Activated T-cell treated with anti-CD3 and anti-CD28 coated beads for 1 hour (primary cell): Measurements from ENCODE around the gene NFKBIB.

Source experiments
- DNase-seq: peaks from one replicate; pipeline ENCODE4 v3.0.0-alpha.2; 2020; ENCODE audit warnings: low read depth

Gene NFKBIB

DNA sequence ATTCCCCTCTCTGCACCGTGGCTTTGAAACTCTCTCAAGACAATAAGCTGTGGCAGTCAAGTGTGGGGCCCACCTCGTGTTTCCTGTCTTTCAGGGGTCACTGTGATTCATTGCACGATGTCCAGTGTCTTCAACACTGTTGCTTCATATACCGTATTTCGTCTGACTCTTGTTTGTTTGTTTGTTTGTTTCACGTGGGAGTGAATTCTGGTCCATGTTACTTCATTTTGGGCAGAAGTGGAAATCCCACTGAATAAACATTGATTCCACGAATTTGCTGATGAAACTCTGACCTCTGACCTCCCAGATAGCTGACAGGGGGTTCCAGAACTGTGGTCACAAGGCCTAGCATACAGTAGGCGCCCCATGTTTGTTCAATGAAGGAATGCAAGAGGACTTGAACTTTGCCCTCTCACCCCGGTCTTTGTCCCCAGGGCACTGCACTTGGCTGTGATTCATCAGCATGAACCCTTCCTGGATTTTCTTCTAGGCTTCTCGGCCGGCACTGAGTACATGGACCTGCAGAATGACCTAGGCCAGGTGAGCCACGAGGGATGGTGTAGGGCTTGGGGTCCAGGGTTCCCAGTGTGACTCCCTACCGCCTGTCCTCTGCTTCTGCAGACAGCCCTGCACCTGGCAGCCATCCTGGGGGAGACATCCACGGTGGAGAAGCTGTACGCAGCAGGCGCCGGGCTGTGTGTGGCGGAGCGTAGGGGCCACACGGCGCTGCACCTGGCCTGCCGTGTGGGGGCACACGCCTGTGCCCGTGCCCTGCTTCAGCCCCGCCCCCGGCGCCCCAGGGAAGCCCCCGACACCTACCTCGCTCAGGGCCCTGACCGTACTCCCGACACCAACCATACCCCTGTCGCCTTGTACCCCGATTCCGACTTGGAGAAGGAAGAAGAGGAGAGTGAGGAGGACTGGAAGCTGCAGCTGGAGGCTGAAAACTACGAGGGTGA, 5.1 kb downstream of the NFKBIB start:
- DNase-seq = no peak

DNA sequence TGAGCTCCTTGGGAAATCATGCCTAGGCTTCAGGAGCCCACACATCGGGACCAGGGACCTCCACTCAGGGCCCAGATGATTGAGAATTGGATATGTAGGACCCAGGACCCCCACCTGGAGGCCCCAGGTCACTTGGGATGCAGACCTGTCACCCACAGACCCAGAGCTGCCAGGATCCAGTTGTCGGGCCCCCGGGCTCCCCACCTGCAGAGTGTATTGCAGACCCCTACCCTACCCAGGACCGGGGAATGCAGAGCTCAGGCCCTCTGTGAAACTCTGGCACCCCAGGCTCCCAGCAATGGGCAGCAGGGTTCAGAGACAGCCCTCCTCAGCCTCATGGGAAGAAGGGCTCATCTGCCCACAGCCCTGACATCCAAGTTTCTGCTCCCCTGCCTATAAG, 5.9 kb downstream of the NFKBIB start:
- no peak for DNase-seq

DNA sequence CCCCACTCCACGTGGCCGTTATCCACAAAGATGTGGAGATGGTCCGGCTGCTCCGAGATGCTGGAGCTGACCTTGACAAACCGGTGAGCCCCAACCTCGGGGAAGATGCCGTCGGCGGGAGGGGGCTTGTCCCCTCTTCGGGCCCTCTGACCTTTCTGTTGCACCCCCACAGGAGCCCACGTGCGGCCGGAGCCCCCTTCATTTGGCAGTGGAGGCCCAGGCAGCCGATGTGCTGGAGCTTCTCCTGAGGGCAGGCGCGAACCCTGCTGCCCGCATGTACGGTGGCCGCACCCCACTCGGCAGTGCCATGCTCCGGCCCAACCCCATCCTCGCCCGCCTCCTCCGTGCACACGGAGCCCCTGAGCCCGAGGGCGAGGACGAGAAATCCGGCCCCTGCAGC, 7.5 kb downstream of the NFKBIB start:
- no peak for DNase-seq

DNA sequence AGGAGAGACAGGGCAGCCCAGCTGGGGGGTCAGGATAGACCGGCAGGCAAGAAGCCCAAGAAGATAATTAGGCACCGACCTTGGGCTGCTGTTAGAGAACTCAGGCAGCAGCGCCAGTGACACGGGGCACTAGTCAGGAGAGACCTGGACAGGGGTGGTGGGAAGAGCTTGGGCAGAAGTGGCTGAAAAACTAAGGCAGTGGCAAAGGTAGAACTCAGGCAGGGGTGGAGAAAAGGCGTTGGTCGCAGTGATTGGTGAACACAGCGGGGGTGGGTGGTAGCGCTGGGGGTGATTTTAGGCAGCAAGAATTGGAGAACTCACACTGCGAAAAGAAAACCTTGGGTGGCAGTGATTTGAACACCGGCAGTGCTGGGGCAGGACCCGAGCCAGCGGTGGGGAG, 7.9 kb downstream of the NFKBIB start:
- DNase-seq = no peak

DNA sequence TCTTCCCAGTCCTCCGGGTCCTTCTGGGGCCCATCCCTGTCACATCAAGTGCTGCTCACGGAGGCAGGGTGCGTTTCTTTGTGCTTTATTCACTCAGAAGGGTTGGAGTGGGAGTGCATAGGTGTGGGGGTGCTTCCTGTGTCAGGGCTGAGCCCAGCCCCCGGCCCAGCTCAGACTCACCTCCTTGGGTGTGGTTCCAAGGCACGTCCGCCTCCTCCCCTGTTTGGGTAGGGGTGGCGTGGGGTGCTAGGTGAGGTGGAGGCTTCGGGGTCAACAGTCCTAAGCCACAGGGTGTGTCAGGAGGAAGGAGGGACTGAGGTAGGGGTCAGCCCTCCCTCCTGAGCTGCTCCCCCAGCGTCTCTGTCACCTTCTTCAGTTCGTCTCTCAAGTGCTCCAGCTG, 9.1 kb downstream of the NFKBIB start:
- no peak for DNase-seq

DNA sequence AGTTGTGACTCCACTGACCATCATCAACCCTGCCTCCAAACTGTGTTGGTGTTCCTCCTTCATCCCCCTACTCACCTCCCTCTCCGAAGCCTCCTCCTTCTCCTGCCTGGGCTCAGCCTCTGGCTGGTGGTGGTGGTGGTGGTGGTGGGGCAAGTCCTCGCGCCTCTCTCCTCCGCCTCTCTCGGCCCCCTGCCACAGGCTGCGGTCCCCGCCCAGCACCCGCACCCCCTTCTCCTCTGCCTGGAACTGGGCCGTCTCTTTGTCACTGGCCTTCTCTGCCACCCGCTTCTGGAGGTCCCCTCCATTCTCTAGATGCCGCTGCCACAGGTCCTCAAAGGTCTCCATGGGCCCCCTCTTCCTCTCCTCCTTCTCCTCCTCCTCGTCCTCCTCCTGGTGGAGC, 10.7 kb downstream of the NFKBIB start:
- DNase-seq = no peak

DNA sequence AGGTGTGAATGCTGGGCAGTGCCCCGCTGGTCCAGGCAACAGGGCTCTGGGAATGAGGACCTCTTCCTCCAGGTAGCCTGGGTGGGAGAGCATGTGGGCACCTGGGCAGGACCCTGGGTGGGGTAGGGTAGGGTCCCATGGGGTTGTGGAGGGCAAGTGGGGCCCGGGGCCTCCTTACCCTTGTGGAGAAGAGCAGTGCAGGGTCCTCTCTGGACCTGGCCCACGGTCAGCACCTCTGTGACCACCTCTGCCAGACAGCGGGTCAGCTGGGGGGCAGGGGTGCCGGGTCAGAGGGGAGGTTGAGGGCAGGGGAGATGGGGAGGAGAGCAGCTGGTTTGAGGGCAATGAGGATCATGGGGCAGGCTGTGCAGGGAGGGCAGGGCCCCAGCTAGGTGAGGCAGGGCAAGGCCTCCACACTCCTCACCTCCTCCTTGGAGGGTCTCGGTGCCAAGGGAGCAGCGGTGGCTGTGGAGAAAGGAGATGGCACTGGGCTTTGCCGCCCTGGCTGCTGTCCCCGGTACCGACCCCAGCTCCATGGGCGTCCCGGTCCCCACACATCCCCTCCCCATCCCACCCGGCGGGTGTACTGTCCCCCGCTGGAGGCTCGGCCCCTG, 11.7 kb downstream of the NFKBIB start:
- DNase-seq = no peak

DNA sequence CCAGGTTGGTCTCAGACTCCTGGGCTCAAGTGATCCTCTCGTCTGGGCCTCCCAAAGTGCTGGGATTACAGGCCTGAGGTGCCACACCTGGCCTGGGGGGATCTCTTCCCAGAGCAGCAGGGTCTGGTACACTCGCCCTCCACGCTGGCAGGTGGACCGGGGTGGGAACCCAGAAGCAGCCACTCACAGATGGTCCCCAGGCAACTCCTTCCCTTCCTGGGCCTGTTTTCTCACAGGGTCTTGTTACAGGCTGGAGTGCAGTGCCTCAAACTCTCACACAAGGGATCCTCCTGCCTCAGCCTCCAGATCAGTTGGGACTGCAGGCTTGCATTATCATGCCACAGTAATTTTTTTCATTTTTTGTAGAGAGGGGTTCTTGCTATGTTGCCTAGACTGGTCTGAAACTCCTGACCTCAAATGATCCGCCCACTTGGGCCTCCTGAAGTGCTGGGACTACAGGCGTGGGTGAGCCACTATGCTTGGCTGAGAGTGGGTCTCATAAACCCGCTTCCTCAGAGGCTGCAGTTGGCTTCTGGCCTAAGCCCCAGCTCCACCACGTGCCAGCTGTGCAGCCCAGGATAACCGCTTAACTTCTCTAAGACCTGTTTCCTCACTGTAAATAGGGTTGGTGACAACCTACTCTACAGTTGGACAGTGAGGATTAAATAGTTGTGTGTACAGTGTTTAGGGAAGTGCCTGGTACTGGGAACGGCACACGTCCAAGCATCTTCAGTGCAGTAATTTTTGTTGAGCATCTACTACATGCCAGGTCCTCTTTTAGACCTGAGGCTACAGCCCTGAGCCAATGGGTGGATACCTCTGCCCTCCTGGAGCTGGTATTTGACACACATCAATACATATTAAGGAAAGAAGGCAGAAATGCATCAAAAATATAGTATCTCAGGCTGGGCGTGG, 13.1 kb downstream of the NFKBIB start:
- no peak for DNase-seq

DNA sequence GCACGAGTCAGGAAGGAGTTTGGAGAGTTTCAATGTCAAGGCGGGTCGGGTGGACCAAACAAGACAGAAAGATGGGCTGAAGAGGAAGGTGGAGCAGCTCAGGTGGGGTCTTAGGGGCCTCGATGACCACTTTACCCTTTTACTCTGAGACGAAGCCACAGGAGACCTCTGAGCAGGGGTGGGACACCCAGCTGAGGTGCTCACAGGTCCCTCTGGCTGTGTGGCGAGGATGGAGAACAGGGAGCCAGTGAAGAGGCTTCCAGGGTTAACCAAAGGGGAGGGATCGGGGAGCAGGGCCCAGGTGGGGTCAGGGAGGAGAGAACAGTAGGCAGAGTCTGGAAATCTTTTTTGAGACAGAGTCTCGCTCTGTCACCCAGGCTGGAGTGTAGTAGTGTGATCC, 14.2 kb downstream of the NFKBIB start:
- DNase-seq = no peak

DNA sequence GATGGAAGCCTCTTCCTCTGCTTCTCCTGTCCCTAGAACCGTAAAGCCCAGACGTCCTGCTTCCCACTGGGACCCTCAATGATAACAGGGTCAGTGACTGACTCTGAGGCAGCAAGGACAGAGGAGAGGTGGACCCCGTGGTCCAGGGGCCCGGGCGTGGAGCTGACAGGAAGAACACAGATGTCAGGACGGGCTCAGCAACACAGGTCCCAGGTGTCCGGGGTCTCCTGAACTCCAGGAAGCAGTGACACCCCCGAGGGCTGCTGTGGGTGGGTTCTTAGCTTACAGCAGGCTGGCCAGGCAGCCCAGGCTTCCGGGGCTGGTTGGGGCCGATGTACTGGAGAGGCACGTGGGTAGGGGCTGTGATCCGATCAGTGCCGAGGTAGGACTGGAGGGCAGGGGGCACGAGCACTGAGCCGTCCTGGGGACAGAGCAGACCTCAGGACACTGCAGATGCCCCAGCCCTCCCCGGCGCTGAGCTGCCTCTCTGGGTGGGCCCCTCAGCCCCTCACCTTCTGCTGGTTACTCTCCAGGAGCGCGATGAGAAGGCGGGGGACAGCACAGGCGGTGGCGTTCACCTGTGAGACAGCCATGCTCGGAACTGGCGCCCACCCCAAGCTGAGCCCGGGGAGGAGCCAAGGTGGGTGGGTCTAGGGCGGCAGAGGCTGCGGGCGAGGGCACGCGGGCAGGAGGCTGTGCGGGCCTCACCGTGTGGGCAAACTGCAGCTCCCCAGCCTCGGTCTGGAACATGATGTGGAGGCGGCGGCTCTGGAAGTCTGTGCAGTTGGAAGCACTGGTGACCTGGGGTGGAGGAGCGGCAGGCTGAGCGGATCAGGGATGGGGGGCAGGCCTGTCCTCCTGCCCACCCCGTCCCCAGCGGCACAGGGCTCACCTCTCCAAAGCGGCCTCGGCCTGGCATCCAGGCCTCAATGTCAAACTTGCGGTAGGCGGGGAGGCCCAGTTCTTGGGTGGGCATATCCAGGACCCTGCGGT, 15.9 kb downstream of the NFKBIB start:
- DNase-seq = no peak

DNA sequence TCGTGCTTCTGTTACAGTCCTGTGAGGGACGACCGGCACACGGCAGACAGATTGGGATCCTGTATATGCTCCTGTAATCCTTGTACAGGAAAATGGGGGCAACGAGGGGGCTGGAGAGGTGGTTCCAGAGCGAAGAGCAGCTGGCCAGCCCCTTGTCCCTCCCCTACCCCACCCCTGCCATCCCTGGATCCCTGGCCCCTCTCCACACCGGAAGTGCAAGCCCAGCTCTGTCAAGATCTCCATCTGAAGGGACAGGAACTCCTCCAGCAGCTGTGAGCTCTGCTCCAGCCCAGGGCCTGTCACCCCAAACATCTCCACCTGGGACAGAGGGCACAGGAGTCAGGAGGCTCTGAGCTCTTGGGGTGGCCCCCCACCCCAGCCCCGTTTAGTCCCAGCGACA, 17.7 kb downstream of the NFKBIB start:
- DNase-seq = no peak

DNA sequence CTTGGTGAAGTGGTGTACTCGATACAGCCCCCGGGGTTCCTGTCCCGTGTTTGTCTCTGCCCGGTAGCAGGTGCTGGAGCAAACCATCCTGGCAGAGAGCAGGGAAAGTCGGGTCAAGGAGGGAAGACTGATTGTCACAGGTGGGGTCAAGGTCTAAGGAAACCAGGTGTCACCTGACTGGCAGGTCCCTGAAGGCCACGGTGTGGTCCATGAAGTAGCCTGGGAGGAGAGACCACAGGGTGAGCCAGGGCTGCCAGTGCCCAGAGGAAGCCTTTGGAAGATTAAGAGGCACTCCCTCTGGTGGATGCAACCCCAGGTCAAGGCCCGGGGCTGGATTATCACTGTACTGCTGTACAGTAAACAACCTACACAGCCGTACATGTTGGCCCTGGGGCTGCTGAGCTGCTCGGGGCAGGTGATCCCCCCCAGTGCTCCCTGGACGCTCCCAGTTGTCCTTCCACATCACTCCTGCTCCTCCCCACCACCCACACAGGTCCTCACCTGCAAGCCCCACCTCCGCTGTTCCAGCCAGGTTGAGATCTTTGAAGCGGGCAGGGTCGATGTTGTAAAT, 18.2 kb downstream of the NFKBIB start:
- DNase-seq = no peak

DNA sequence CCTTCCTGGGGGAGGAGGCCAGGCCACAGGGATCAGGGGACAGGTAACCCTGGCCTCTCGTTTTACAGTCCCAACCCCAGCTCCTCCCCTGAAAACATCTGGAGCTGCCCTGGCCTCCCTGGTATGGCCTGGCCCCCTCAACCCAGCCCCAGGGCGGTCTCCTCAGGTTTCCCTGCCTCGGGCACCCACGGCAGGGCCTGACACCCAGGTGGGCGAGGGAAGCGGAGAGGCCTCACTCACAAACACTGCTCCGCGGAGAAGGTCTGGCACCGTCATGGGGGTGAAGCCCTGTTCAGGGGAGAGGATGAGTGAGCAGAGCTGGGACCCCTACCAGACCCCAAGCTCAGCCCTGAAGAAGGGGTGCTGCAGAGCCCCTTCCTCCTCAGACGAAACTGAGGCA, 18.8 kb downstream of the NFKBIB start:
- DNase-seq = no peak

DNA sequence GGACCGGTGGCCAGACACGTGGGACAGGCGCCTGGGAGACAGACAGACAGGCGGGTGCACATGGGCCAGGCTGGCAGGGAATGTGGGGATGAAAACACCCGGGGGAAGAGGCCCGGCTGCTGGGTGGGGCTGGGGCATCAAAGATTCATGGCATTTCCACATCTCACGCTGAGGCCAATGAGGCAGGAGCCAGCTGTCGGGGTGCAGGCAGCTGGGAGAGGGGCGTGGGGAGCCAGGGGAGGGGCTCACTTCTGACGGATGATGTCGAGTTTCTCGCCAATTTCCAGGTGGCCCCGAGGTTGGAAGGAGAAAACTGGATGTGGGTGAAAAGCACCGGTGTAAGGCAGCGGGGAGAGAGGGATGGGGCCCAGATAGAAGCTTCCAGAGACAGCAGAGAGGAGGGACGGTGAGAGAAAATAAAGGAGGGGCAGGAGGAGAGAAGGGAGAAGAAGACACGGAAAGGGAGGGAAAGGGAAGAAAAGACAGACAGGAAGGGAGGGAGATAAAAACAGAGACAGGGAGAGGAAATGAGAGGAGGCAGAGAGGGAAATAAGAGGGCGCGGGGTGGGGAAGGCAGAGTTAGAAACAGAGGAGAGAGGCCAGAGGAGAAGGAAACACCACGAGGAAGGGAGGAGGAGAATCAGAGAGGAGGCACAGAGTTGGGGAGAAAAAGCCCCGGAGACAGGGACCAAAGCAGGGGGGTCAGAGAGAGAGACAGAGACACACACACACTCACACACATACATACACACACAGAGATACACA, 20.2 kb downstream of the NFKBIB start:
- DNase-seq = no peak

DNA sequence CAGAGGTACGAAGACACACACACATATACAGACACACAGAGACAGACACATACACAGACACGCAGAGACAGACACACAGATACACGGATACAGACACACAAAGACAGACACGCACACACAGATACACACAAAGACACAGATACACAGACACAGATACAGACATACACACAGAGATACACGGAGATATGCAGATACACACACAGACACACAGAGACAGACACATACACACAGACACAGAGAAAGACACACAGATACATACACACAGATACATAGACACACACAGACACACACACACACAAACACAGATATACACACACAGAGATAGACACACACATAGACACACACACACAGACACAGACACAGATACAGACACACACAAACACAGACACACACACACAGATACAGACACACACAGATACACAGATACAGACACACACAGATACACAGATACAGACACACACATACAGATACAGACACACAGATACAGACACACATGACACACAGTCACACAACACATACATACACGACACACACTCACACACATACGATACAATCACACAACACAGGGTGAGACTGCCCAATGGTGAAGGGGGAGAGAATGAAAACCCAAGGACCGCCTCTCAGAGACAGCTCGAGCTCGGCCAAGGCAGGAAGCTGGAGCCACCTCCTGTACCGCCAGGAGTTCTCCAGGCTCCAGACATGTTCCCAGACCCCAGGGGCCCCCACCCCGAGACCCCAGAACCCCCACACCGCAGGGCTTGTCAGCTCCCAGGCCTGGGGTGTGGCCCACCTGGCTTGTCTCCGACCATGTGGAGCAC, 21.0 kb downstream of the NFKBIB start:
- DNase-seq = no peak

DNA sequence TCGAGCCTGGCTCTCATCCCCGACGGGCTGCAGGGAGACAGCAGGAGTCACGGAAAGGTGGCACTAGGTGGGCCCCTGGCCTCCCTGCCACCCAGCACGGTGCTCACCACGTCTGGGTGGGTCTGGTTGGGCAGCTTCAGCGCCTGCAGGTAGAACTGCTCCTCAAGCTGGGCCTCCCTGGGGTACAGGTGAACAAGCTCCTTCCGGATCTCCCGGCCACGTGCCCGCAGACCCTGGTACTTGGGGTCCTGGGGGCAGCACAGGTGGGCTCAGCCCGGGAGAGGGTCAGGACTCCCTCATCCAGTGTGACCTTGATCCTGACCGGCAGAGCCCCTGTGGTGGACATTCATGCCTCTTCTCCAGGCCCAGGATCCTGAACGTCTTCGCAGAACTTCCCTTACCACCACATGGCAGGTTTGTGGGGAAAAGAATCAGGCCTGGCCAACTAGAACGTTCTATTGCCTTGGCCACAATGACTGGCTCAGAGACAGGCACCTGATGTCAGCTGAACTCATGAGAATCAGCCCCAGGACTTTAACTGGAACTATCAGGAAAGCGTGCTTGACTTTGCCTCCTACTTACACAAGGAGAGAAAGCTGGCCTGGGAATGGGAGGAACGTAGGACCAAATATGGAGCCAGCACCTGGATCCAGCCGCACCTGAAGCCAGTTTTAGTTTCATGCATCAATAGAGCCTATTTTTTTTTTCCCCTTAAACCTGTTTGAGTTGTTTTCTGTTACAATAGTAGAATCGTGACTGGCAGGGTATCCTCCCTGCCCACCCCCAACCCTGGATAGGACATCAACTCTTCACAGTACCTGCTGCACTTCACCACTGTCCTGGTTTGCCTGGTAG, 21.9 kb downstream of the NFKBIB start:
- DNase-seq = no peak

DNA sequence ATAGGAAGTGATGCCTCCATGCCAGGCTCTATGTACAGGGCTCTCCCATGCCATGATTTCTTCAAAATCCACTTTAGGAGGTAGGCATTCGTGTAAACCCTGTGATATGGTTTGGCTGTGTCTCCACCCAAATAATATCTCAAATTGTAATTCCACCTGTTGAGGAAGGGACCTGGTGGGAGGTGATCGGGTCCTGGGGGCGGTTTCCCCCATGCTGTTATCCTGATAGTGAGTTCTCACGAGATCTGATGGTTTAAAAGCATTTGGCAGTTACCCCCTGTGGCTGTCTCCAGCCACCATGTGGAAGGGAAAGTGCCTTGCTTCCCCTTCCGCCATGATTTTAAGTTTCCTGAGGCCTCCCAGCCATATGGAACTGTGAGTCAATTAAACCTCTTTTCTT, 22.7 kb downstream of the NFKBIB start:
- no peak for DNase-seq

DNA sequence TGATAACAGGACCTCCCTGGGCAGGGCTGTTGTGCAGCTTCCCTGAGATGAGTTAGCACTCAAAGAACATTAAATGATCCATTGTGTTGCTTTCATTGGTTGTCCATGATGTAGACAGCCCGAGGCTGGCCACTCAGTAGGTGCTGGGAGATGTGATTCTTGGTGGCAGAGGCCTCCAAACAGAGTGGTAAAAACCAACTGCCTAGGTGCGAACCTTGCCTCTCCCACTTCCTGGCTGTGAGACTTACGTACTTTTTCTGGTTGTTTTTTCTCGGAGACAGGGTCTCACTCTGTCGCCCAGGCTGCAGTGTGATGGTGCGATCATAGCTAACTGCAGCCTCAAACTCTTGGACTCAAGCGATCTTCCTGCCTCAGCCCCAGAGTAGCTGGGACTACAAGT, 24.6 kb downstream of the NFKBIB start:
- DNase-seq = no peak
